Thyroid gland (tissue), 4 donors: Measurements from ENCODE around the gene SCAMP4.
"Not testable (repeated sequence)": the region's sequence is repeated elsewhere in the genome, so short reads cannot be mapped to it uniquely, and the experiment has no call there.

Experiments used
- CTCF ChIP-seq, 6 experiments: fragments of 200-600 bp in 3 of 6; fragments of 450-650 bp in 3 of 6; sonication (generic) in 3 of 6; IDR thresholded peaks; one replicate each; pipeline ENCODE4 v1.5.1; 2016 to 2019; ENCODE audit warnings: antibody characterized with exemption in 6 of 6, mild to moderate bottlenecking in 2 of 6, inconsistent platforms in 1 of 6, moderate library complexity in 1 of 6
- POLR2A ChIP-seq, 2 donors: fragments of 450-650 bp; IDR thresholded peaks; one replicate each; pipeline ENCODE4 v1.6.1; 2017; ENCODE audit warnings: antibody characterized with exemption in 2 of 2, mild to moderate bottlenecking in 2 of 2, moderate library complexity in 1 of 2

GRCh38 chr19:1875265-1875645 is 29.9 kb upstream of the SCAMP4 start:
- not testable (repeated sequence) for TF ChIP-seq POLR2A, CTCF (IDR thresholded peaks at IDR 0.05)
